Gastrocnemius medialis (tissue), 4 donors: ENCODE results near the gene ANKRD9.
A peak's percentile ranks its signal among the peaks of the same experiment; 100 is the strongest.

Source experiments
- CTCF ChIP-seq, 5 experiments: fragments of 450-650 bp in 3 of 5; fragments of 200-600 bp in 2 of 5; sonication (generic) in 2 of 5; IDR thresholded peaks in 4 of 5; conservative IDR thresholded peaks in 1 of 5; 1 replicate in 4 of 5; 2 replicates in 1 of 5; pipeline ENCODE4 v1.5.1; 2016 to 2019; ENCODE audit warnings: antibody characterized with exemption in 5 of 5, mild to moderate bottlenecking in 3 of 5, moderate library complexity in 3 of 5
- POLR2A ChIP-seq, 2 donors: fragments of 450-650 bp; IDR thresholded peaks; one replicate each; pipeline ENCODE4 v1.6.1; 2017; ENCODE audit warnings: antibody characterized with exemption in 2 of 2, mild to moderate bottlenecking in 2 of 2, moderate library complexity in 2 of 2

GRCh38 chr14:102508774-102509745 lies 516 bp downstream of the ANKRD9 start:
- peak in 1 of 5 experiments; percentile 12 for TF ChIP-seq CTCF (IDR thresholded peaks at IDR 0.05 in 4 of 5, conservative IDR thresholded peaks at IDR 0.05 in 1 of 5)
- peak; percentile 79 to 93 for TF ChIP-seq POLR2A (IDR thresholded peaks at IDR 0.05)
